ENCODE results near the gene BICC1. TPM values are rescaled to one million over a fixed set of nuclear protein-coding genes. Genes with fewer than 3 reads are reported as not detected.

BICC1 gene
- total RNA-seq, 1 experiment from 2014 or later, result 13.9 TPM

- peaks cover 19% of the 10 kb centered on the region; the same call in 1 of the 2 replicates for H3K4me1 ChIP-seq (ENCODE audit: insufficient read depth, low read length)
- ATAC-seq (peak; percentile 64), DNase-seq (peak; percentile 58)
- intact Hi-C loops (cut with micrococcal nuclease), result no loop called here
- H3F3A ChIP-seq (ENCODE audit: low read length, unreplicated experiment), result no peaks in the 10 kb centered on the region
- ChIA-PET CTCF (interaction anchor here (0.5 kb wide), 1 partner anchor 188 kb away, joined by 3 read pairs; no protein-coding TSS in a partner anchor), POLR2A (ENCODE audit: unreplicated experiment) (no interaction called here)
- H3K4me3 ChIP-seq (ENCODE audit: low read length), result no peak overlapping the region
- 0 out of 2 replicates have a peak, but pooled peaks cover 7% of the 10 kb centered on the region for H3K79me2 ChIP-seq (ENCODE audit: low read length)
- no peak for TF ChIP-seq EZH2 (IDR thresholded peaks at IDR 0.05; ENCODE audit: low read length, unreplicated experiment)
- TF ChIP-seq, protein P1, sequence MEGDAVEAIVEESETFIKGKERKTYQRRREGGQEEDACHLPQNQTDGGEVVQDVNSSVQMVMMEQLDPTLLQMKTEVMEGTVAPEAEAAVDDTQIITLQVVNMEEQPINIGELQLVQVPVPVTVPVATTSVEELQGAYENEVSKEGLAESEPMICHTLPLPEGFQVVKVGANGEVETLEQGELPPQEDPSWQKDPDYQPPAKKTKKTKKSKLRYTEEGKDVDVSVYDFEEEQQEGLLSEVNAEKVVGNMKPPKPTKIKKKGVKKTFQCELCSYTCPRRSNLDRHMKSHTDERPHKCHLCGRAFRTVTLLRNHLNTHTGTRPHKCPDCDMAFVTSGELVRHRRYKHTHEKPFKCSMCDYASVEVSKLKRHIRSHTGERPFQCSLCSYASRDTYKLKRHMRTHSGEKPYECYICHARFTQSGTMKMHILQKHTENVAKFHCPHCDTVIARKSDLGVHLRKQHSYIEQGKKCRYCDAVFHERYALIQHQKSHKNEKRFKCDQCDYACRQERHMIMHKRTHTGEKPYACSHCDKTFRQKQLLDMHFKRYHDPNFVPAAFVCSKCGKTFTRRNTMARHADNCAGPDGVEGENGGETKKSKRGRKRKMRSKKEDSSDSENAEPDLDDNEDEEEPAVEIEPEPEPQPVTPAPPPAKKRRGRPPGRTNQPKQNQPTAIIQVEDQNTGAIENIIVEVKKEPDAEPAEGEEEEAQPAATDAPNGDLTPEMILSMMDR (conservative IDR thresholded peaks at IDR 0.05; ENCODE audit: low read depth, low read length), result no peak; the same call in 1 of the 2 replicates
- no peak for TF ChIP-seq EZH2phosphoT487 (IDR thresholded peaks at IDR 0.05; ENCODE audit: borderline replicate concordance, low read length)
- no peaks in the 10 kb centered on the region for H3K9me3 ChIP-seq (ENCODE audit: low read length)
- no peak overlapping the region for H3K4me2 ChIP-seq (ENCODE audit: low read length)
- no peak overlapping the region for H3K27ac ChIP-seq (ENCODE audit: low read length)
- no peak overlapping the region for H2AFZ ChIP-seq (ENCODE audit: low read length)
- no peaks in the 10 kb centered on the region for H4K20me1 ChIP-seq (ENCODE audit: low read length)
- no peaks in the 10 kb centered on the region for H3K36me3 ChIP-seq (ENCODE audit: low read depth, low read length)
- no peaks in the 10 kb centered on the region for H3K27me3 ChIP-seq (ENCODE audit: low read length)
- no peaks in the 10 kb centered on the region for H3K9me2 ChIP-seq (replicated peaks; ENCODE audit: low read length)
- BruUV-seq (replicated peaks), result no TSS peak
- no peak overlapping the region for H3K9ac ChIP-seq (ENCODE audit: low read length)
These were observed 76.1 kb downstream of the BICC1 start for GRCh38 chr10:58588673-58589265.

DNA sequence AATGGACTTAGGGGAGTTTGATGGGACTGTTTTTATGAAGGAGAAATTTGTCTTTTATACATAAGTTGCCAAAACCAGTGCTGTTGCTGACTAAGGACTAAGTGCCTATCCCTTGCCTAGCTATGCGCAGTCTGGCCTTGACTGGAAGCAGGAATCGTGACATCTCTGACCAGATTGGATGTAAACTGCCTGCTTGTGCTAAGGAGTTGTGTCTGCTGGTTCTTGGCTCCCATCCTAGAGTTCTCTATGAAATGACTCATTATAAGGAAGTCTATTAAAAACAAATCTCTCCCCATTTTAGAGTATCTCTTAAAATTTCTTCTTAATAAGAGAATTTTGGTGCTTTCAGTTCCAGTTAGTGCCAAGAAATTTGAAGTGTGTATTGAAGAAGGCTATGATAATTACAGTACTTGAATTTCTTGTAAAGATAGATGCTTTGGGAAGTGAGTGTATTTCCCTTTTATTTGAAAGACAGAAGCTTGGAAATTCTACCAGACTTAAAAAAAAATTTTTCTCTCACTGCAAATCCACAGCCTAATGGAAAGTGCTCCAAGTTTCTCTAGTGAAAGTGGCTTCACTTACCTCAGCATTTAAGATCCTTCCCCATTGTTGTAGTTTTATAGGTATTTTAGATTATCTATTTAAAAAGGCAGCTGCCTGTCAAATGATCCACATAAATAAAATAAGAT lies 77.6 kb downstream of the BICC1 start:
- no TSS peak for BruUV-seq (replicated peaks)
- H3K79me2 ChIP-seq (ENCODE audit: low read length), result no peaks in the 10 kb centered on the region
- H3K9ac ChIP-seq (ENCODE audit: low read length), result no peak overlapping the region
- ChIA-PET CTCF (interaction anchor here (0.6 kb wide), 1 partner anchor 112 kb away, joined by 6 read pairs; no protein-coding TSS in a partner anchor), POLR2A (ENCODE audit: unreplicated experiment) (interaction anchor here (0.7 kb wide), 1 partner anchor 113 kb away, joined by 4 read pairs; no protein-coding TSS in a partner anchor)
- ATAC-seq (peak; percentile 97), DNase-seq (peak; percentile 84)
- H3K4me1 ChIP-seq (ENCODE audit: insufficient read depth, low read length), result peaks cover 19% of the 10 kb centered on the region; the same call in 1 of the 2 replicates
- no peak overlapping the region for H2AFZ ChIP-seq (ENCODE audit: low read length)
- no peaks in the 10 kb centered on the region for H4K20me1 ChIP-seq (ENCODE audit: low read length)
- no peaks in the 10 kb centered on the region for H3K9me2 ChIP-seq (replicated peaks; ENCODE audit: low read length)
- H3K4me3 ChIP-seq (ENCODE audit: low read length), result no peak overlapping the region
- H3K27me3 ChIP-seq (ENCODE audit: low read length), result no peaks in the 10 kb centered on the region
- no peaks in the 10 kb centered on the region for H3F3A ChIP-seq (ENCODE audit: low read length, unreplicated experiment)
- TF ChIP-seq EZH2 (IDR thresholded peaks at IDR 0.05; ENCODE audit: low read length, unreplicated experiment) (no peak), EZH2phosphoT487 (IDR thresholded peaks at IDR 0.05; ENCODE audit: borderline replicate concordance, low read length) (no peak)
- TF ChIP-seq, protein P1 (conservative IDR thresholded peaks at IDR 0.05; ENCODE audit: low read depth, low read length), result no peak
- H3K36me3 ChIP-seq (ENCODE audit: low read depth, low read length), result no peaks in the 10 kb centered on the region
- H3K27ac ChIP-seq (ENCODE audit: low read length), result no peak overlapping the region
- intact Hi-C loops (cut with micrococcal nuclease), result no loop called here
- no peaks in the 10 kb centered on the region for H3K9me3 ChIP-seq (ENCODE audit: low read length)
- no peak overlapping the region for H3K4me2 ChIP-seq (ENCODE audit: low read length)

Data from PC-3 (cell line).